ENCODE data around the gene SLC13A2.

- TF ChIP-seq CTCF (IDR thresholded peaks at IDR 0.05 in 8 of 11, conservative IDR thresholded peaks at IDR 0.05 in 3 of 11) (no peak), POLR2AphosphoS5 (IDR thresholded peaks at IDR 0.05) (no peak)
Observed at GRCh38 chr17:28537219-28537610, 63.8 kb downstream of the SLC13A2 start.

Measured in spleen (tissue), 7 donors.